GM18502 (cell line): ENCODE results near the gene CDC42SE1.
"Not testable (repeated sequence)": the region's sequence is repeated elsewhere in the genome, so short reads cannot be mapped to it uniquely, and the experiment has no call there.

Experiments used
- ATAC-seq: cut with Tn5 transposase; IDR thresholded peaks from one replicate; pipeline ENCODE4 v1.9.1; 2021; ENCODE audit warnings: mild to moderate bottlenecking; ENCODE audit not compliant: unreplicated experiment, poor library complexity

Gene CDC42SE1

GRCh38 chr1:151059109-151060006 is at the start of gene CDC42SE1:
Gene CDC42SE1 (minus strand): TSS chr1:151059622. CDS start chr1:151055730, 3,892 bp downstream.
- peak; percentile 85 for ATAC-seq

GRCh38 chr1:151108331-151108730 is 48.9 kb upstream of the CDC42SE1 start:
- ATAC-seq: no peak

GRCh38 chr1:151106894-151107293 is 47.5 kb upstream of the CDC42SE1 start:
- ATAC-seq: no peak

- ATAC-seq: no peak
Observed at GRCh38 chr1:151104630-151105029, 45.2 kb upstream of the CDC42SE1 start.

- ATAC-seq: no peak
Observed at GRCh38 chr1:151098126-151098525, 38.7 kb upstream of the CDC42SE1 start.

GRCh38 chr1:151097426-151097825 is 38.0 kb upstream of the CDC42SE1 start:
- ATAC-seq: not testable (repeated sequence)

- ATAC-seq: no peak
Observed at GRCh38 chr1:151085953-151086559, 26.6 kb upstream of the CDC42SE1 start.

GRCh38 chr1:151072224-151072623 is 12.8 kb upstream of the CDC42SE1 start:
- ATAC-seq: no peak

GRCh38 chr1:151070474-151071276 is 11.3 kb upstream of the CDC42SE1 start, which contains the start of gene GABPB2:
Gene GABPB2 (plus strand): TSS chr1:151070761. CDS start chr1:151088190, 17,429 bp downstream.
- peak; percentile 68 for ATAC-seq

GRCh38 chr1:151069103-151069486 is 9.7 kb upstream of the CDC42SE1 start:
- no peak for ATAC-seq

- ATAC-seq: no peak
Observed at GRCh38 chr1:151067185-151067584, 7.8 kb upstream of the CDC42SE1 start.

- ATAC-seq: no peak
Observed at GRCh38 chr1:151065089-151065645, 5.7 kb upstream of the CDC42SE1 start.

- ATAC-seq: no peak
Observed at GRCh38 chr1:151062741-151063371, 3.4 kb upstream of the CDC42SE1 start.

GRCh38 chr1:151061704-151062103 is 2.3 kb upstream of the CDC42SE1 start:
- no peak for ATAC-seq

- ATAC-seq: no peak
Observed at GRCh38 chr1:151060657-151061421, 1.4 kb upstream of the CDC42SE1 start.

GRCh38 chr1:151060007-151060656 is 710 bp upstream of the CDC42SE1 start, which contains the start of gene MLLT11:
Gene MLLT11 (plus strand): TSS chr1:151060397. CDS start chr1:151067225, 6,828 bp downstream.
- ATAC-seq: no peak

- ATAC-seq: no peak
Observed at GRCh38 chr1:151058692-151059091, 730 bp downstream of the CDC42SE1 start.

- ATAC-seq: no peak
Observed at GRCh38 chr1:151056149-151056548, 3.3 kb downstream of the CDC42SE1 start.

- no peak for ATAC-seq
Observed at GRCh38 chr1:151055581-151055980, 3.8 kb downstream of the CDC42SE1 start.
